Measurements from ENCODE around the gene CDK15. TPM values are rescaled to one million over a fixed set of nuclear protein-coding genes. Genes with fewer than 3 reads are reported as not detected.
"Not testable (repeated sequence)": the region's sequence is repeated elsewhere in the genome, so short reads cannot be mapped to it uniquely, and the experiment has no call there.

CDK15 gene
- total RNA-seq, 2 donors from 2014 or later, result 1.2 TPM; not detected in 1

- H3K36me3 ChIP-seq, result no peaks in the 10 kb centered on the region
- intact Hi-C loops (cut with DNase I), result no loop called here
- no peaks in the 10 kb centered on the region for H3K4me1 ChIP-seq (replicated peaks)
- TF ChIP-seq, protein P1, sequence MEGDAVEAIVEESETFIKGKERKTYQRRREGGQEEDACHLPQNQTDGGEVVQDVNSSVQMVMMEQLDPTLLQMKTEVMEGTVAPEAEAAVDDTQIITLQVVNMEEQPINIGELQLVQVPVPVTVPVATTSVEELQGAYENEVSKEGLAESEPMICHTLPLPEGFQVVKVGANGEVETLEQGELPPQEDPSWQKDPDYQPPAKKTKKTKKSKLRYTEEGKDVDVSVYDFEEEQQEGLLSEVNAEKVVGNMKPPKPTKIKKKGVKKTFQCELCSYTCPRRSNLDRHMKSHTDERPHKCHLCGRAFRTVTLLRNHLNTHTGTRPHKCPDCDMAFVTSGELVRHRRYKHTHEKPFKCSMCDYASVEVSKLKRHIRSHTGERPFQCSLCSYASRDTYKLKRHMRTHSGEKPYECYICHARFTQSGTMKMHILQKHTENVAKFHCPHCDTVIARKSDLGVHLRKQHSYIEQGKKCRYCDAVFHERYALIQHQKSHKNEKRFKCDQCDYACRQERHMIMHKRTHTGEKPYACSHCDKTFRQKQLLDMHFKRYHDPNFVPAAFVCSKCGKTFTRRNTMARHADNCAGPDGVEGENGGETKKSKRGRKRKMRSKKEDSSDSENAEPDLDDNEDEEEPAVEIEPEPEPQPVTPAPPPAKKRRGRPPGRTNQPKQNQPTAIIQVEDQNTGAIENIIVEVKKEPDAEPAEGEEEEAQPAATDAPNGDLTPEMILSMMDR (IDR thresholded peaks at IDR 0.05), result no peak
- TF ChIP-seq POLR2AphosphoS5 (IDR thresholded peaks at IDR 0.05) (no peak), POLR2A (IDR thresholded peaks at IDR 0.05) (no peak)
- DNase-seq (ENCODE audit: low spot score), result no peak
- H3K9me3 ChIP-seq, result no peaks in the 10 kb centered on the region
- WGBS, result 86% methylated on average over 1 of the region's 1 CpG
- H3K4me3 ChIP-seq, result no peak overlapping the region
- no peaks in the 10 kb centered on the region for H3K27me3 ChIP-seq (replicated peaks; ENCODE audit: insufficient read depth)
- no peak overlapping the region for H3K27ac ChIP-seq
Observed at GRCh38 chr2:201840726-201841125, 34.4 kb downstream of the CDK15 start.

GRCh38 chr2:201842131-201842860, 36.0 kb downstream of the CDK15 start:
- H3K36me3 ChIP-seq, result no peaks in the 10 kb centered on the region
- no peaks in the 10 kb centered on the region for H3K27me3 ChIP-seq (replicated peaks; ENCODE audit: insufficient read depth)
- TF ChIP-seq POLR2A (IDR thresholded peaks at IDR 0.05), result no peak
- H3K27ac ChIP-seq, result no peak overlapping the region
- no peaks in the 10 kb centered on the region for H3K4me1 ChIP-seq (replicated peaks)
- H3K9me3 ChIP-seq, result no peaks in the 10 kb centered on the region
- no peak for DNase-seq (ENCODE audit: low spot score)
- H3K4me3 ChIP-seq, result no peak overlapping the region
- 60% methylated on average over 5 of the region's 5 CpGs for WGBS
- intact Hi-C loops (cut with DNase I), result no loop called here

DNA sequence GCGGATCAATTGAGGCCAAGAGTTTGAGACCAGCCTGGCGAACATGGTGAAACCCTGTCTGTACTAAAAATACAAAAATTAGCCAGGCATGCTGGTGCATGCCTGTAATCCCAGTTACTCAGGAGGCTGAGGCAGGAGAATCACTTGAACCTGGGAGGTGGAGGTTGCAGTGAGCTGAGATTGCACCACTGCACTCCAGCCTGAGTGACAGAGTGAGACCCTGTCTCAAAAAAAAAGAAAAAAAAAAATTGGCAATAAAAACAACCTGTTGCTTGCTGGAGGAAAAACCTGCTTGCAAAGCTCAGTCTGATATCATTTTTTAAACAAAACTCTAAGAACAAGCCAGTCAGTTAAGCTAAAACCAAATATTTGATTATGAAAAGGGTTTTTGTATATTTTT, 38.6 kb downstream of the CDK15 start:
- H3K4me3 ChIP-seq; intact Hi-C loops (cut with DNase I): not testable (repeated sequence)

GRCh38 chr2:201847481-201847880, 41.1 kb downstream of the CDK15 start:
- no peak overlapping the region for H3K27ac ChIP-seq
- TF ChIP-seq POLR2AphosphoS5 (IDR thresholded peaks at IDR 0.05) (no peak), POLR2A (IDR thresholded peaks at IDR 0.05) (no peak)
- TF ChIP-seq, protein P1 (IDR thresholded peaks at IDR 0.05), result no peak
- no peak for DNase-seq (ENCODE audit: low spot score)
- H3K9me3 ChIP-seq, result no peaks in the 10 kb centered on the region
- no peaks in the 10 kb centered on the region for H3K27me3 ChIP-seq (replicated peaks; ENCODE audit: insufficient read depth)
- no peak overlapping the region for H3K4me3 ChIP-seq
- intact Hi-C loops (cut with DNase I), result no loop called here
- H3K4me1 ChIP-seq (replicated peaks), result no peaks in the 10 kb centered on the region
- no peaks in the 10 kb centered on the region for H3K36me3 ChIP-seq

More for the DNA sequence above, 38.6 kb downstream of the CDK15 start:
- H3K4me1 ChIP-seq (replicated peaks); DNase-seq (ENCODE audit: low spot score); H3K27me3 ChIP-seq (replicated peaks; ENCODE audit: insufficient read depth); H3K27ac ChIP-seq; H3K36me3 ChIP-seq; H3K9me3 ChIP-seq: not testable (repeated sequence)
- WGBS, result 94% methylated on average over 2 of the region's 2 CpGs

DNA sequence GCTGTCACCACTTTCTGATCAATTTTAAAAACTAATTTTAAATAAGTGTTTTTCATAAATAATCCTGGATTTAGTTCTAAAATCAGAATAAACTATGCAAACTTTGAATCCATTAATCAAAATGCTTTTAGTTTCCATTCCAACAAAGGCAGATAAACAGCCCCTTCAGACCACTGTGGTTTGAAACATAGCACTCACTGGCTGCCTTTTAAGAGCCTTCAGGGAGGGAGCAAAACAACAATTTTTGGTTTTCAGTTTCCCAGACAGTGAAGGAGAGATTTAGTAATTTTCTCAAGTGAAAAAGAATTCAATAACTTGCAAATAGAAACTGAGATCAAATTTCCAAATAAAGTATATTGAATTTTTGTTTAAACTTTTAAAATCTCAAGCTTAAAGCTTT, 46.1 kb downstream of the CDK15 start:
- no peak overlapping the region for H3K4me3 ChIP-seq
- no peak overlapping the region for H3K27ac ChIP-seq
- peaks cover 3% of the 10 kb centered on the region for H3K27me3 ChIP-seq (replicated peaks; ENCODE audit: insufficient read depth)
- H3K36me3 ChIP-seq, result no peaks in the 10 kb centered on the region
- intact Hi-C loops (cut with DNase I), result no loop called here
- TF ChIP-seq, protein P1 (IDR thresholded peaks at IDR 0.05), result no peak
- no peak for TF ChIP-seq POLR2A (IDR thresholded peaks at IDR 0.05)
- no peak for DNase-seq (ENCODE audit: low spot score)
- no peaks in the 10 kb centered on the region for H3K9me3 ChIP-seq
- H3K4me1 ChIP-seq (replicated peaks), result no peaks in the 10 kb centered on the region

- Histone ChIP-seq H3K4me3 (no peak overlapping the region), H3K36me3 (no peaks in the 10 kb centered on the region), H3K4me1 (replicated peaks) (no peaks in the 10 kb centered on the region), H3K27ac (no peak overlapping the region), H3K9me3 (no peaks in the 10 kb centered on the region), H3K27me3 (replicated peaks; ENCODE audit: insufficient read depth) (peaks cover 3% of the 10 kb centered on the region)
- 67% methylated on average over 1 of the region's 1 CpG for WGBS
- no peak for DNase-seq (ENCODE audit: low spot score)
- intact Hi-C loops (cut with DNase I), result no loop called here
- TF ChIP-seq, protein P1 (IDR thresholded peaks at IDR 0.05), result no peak
- TF ChIP-seq POLR2A (IDR thresholded peaks at IDR 0.05), result no peak
- TF ChIP-seq POLR2AphosphoS5 (IDR thresholded peaks at IDR 0.05), result no peak
Observed at GRCh38 chr2:201852878-201853415, 46.6 kb downstream of the CDK15 start.

Data from prostate gland (tissue), 2 donors.